ENCODE measurements around the gene ABHD17A.

The ABHD17A gene

DNA sequence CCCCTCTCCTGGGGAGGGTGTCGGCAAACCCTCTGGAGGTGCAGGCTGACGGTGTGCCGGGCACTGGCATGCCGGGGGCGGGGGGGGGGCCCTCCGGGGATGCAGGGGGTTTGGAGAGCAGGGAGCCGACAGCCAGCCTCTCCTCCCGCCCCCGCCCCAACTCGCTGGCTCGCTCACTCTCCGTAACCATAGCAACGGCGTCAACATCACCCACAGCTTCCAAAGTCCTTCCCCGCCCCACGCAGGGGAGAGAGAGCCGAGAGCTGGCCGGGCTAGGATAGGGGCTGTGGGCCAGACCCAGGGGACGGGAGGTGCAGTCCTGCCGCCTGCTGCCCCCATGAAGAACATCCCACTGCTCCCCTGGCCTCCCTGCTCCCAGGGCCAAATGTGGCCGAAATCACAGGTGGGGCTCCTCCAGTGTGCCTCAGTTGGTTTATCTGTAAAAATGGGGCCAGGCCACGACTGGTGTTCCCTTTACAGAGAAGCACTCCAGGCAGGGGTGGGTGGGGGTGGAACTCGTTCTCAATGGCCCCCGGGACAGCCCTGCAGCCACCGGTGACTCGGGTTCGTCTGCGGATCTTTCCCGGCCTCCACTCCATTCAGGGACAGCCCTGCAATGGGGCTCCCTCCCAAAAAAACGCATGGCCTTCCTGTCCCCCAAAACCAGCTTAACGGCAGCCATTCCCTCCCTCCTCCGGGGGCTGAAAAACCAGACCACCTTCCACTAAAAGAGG, 25.1 kb downstream of the ABHD17A start:
- TF ChIP-seq, protein P1, sequence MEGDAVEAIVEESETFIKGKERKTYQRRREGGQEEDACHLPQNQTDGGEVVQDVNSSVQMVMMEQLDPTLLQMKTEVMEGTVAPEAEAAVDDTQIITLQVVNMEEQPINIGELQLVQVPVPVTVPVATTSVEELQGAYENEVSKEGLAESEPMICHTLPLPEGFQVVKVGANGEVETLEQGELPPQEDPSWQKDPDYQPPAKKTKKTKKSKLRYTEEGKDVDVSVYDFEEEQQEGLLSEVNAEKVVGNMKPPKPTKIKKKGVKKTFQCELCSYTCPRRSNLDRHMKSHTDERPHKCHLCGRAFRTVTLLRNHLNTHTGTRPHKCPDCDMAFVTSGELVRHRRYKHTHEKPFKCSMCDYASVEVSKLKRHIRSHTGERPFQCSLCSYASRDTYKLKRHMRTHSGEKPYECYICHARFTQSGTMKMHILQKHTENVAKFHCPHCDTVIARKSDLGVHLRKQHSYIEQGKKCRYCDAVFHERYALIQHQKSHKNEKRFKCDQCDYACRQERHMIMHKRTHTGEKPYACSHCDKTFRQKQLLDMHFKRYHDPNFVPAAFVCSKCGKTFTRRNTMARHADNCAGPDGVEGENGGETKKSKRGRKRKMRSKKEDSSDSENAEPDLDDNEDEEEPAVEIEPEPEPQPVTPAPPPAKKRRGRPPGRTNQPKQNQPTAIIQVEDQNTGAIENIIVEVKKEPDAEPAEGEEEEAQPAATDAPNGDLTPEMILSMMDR (IDR thresholded peaks at IDR 0.05; ENCODE audit: control insufficient read depth, insufficient read depth, low read depth, low read length, missing control alignments): no peak
- H3K4me3 ChIP-seq (ENCODE audit: control insufficient read depth, low read depth, low read length): peak overlapping the region; percentile 96
- DNase-seq (ENCODE audit: low read depth): no peak

DNA sequence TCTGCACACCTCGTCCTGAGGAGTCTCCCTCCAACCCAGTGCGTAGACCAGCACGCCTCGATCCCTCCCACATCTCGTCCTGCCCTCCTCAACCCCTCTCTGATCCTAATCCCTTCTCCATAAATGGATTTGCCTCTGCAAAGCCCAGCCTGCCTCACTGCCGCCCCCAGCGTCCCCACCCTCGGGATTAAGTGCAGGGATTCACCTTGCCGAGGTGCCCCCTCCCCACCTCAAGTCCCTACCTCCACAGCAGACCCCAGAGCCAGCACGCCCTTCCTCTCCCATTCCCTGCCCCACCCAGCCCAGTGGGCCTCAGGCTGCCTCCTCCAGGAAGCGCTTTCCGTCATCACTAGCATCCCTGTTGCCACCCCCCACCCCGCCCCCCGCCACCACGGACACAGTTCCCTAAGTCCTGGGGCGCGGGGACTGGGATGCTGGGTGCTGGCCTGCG, 25.9 kb downstream of the ABHD17A start:
- H3K4me3 ChIP-seq (ENCODE audit: control insufficient read depth, low read depth, low read length): peak overlapping the region; percentile 96

DNA sequence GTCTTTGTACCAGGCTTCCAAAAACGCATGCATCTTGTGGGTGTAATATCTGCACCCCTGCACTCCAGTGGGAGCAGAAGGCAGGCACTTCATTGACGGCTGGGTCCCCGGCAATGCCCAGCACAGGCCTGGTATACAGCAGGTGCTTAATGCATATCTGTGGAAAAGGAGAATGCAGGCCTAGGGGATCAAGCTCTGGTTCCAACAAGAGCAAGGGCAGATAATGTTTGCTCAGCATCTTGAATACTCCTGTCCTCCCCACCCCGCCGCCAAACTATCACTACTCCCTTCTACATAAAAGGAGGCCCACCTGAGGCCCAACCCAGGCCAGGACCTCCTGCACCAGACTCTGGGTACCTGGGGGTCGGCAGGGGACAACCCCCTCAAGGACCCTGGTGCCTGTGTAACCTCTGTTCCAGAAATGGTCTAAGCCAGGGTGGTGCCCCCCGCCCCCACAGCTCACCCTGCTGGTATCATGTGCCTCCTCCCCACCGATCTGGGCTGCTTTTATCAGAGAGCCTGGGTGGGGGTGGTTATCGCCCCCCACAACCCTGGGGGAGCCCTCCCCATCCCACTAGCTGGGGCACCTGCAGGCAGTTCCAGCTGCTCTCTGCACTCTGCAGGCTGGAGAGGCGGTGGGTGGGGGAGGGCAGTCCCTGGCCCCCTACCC, 26.7 kb downstream of the ABHD17A start:
- TF ChIP-seq, protein P1 (IDR thresholded peaks at IDR 0.05; ENCODE audit: control insufficient read depth, insufficient read depth, low read depth, low read length, missing control alignments): no peak
- no peak overlapping the region for H3K4me3 ChIP-seq (ENCODE audit: control insufficient read depth, low read depth, low read length)
- no peak for DNase-seq (ENCODE audit: low read depth)

More for the DNA sequence above, 25.9 kb downstream of the ABHD17A start:
- DNase-seq (ENCODE audit: low read depth): no peak
- TF ChIP-seq, protein P1 (IDR thresholded peaks at IDR 0.05; ENCODE audit: control insufficient read depth, insufficient read depth, low read depth, low read length, missing control alignments): no peak

DNA sequence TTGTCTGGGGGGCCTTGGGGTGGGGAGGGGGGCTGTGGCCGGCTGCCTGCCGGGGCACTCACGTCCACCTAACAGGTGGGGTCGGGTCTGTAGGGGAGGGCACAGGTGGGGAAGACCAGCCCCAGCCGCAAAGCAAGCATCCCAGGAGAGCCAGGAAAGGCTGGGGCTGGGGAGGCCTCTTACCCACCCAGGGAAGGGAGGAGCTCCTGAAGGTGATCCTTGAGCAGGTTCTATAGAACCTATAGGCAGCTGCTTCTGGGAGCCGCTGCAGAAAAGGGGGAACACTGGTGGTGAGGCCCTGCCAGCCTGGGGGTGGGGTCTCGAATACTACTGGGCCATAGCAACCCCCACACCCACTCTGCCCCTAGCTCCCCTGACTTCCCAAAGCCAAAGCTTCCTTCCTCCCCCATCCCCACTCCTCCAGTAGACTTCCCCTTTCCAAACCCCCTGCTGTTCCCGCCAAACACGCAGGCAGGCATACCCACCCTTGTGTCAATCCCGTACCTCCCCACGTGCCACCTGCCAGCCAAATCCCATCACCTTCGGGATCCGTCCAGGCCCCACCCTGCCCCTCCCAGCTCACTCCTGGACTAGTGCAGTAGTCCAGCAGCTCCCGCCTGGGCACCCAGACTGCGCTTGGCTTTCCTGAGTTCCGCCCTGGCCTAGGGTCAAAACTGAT, 27.5 kb downstream of the ABHD17A start:
- H3K4me3 ChIP-seq (ENCODE audit: control insufficient read depth, low read depth, low read length): peak overlapping the region; percentile 18
- no peak for DNase-seq (ENCODE audit: low read depth)
- TF ChIP-seq, protein P1 (IDR thresholded peaks at IDR 0.05; ENCODE audit: control insufficient read depth, insufficient read depth, low read depth, low read length, missing control alignments): no peak

DNA sequence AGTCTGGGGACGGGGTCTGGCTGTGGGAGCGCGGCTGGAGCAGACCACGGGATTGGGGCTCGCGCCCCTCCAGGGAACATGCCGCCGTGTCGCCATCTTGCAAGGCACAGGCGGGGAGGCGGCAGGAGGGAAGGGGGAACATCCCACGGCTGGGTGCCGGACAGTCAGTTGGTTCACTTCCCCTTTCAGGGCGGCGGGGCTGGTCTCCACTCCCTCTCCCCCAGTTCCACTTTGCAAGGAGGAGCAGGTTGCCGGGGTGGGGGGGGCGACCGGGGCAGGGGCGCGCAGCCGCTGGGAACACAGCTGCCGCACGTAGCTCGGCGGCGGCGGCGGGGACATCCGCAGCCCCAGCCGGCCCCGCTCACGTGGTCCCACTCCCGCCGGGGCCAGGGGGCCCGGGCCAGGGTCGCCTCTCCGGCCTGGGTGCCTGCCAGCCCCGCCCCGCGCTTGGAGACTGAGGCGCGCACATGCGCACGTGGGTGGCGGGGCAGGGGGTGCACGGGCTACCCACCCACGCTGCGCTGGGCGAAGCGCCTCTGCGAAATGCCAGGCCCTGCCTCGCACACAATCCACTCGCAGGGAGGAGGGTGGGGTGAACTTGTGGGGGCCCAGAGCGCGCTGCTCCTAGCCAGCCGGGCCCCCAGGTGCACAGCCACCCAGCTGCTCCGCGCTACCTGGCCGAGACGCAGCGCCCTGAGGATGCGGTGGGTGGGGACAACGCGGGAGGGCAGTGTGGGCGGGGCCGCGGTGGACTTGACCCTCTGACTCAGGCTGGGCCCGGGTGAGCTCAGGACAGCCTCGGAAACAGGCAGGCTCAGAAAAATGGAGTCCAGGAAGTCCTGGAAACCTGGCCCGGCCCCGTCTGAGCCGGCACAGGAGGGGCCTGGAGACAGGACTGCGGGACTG, 28.3 kb downstream of the ABHD17A start:
- TF ChIP-seq, protein P1 (IDR thresholded peaks at IDR 0.05; ENCODE audit: control insufficient read depth, insufficient read depth, low read depth, low read length, missing control alignments): no peak
- DNase-seq (ENCODE audit: low read depth): no peak
- H3K4me3 ChIP-seq (ENCODE audit: control insufficient read depth, low read depth, low read length): peak overlapping the region; percentile 20

DNA sequence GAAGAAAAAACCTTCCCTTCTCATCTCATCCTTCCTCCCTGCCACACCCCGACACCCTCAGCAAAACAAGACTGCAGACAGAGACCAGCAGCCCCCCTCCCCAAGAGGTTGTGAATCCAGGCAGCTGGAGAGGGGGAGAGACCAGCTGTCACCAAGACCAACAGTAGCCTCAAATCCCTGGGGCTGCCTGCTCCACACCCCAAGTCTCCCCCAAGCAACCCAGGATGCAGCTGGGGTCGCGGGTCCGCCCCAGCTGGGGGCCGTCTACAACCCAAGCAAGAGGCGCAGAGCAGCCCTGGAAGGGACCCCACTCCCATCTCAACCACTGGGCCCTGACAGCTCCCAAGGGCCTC, 29.0 kb downstream of the ABHD17A start:
- H3K4me3 ChIP-seq (ENCODE audit: control insufficient read depth, low read depth, low read length): no peak overlapping the region
- DNase-seq (ENCODE audit: low read depth): no peak
- TF ChIP-seq, protein P1 (IDR thresholded peaks at IDR 0.05; ENCODE audit: control insufficient read depth, insufficient read depth, low read depth, low read length, missing control alignments): no peak
